ENCODE measurements around the gene PHF12.
"Not testable (repeated sequence)": the region's sequence is repeated elsewhere in the genome, so short reads cannot be mapped to it uniquely, and the experiment has no call there.

Gene PHF12

DNA sequence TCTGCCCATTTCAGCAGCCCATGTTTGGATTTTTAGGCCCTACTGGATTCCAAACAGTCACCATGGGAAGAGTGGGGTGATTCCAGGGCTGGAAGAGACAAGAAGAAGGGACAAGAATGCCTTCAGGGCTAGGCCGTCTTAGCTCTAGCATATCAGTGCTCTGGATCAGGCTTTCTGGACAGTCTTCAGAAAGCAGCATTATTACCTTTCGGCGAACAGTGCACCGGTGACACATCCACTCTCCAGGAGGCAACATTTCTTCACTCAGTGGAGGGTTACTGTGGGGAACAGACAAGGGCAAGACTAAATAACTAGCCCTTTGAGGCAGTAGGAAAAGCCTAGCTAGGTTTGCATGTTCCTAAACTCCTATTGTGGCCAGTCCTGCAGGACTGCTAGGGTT lies 24.5 kb downstream of the PHF12 start:
- DNase-seq: no peak

GRCh38 chr17:28926366-28926765 lies 25.0 kb downstream of the PHF12 start:
- no peak for DNase-seq

GRCh38 chr17:28925912-28926365 lies 25.4 kb downstream of the PHF12 start:
- DNase-seq: peak; percentile 88

DNA sequence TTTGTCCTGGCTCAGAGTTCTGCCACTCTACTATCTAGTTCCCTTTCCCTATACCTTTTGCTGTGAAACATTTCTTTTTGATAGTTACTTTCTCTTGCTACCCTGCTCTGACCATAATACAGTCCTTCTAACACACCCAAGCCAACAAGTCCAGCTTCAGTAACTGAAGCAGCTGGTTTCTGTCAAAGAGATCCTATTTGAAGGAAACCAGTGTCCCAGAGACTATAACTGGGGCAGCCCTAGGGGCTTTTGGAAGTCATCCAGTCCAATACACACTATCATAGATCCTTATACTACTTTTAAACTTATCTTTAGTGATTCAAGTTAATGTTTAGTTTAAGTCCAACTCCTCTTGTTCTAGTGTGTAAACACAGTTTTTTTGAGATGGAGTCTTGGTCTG lies 31.1 kb downstream of the PHF12 start:
- no peak for DNase-seq

DNA sequence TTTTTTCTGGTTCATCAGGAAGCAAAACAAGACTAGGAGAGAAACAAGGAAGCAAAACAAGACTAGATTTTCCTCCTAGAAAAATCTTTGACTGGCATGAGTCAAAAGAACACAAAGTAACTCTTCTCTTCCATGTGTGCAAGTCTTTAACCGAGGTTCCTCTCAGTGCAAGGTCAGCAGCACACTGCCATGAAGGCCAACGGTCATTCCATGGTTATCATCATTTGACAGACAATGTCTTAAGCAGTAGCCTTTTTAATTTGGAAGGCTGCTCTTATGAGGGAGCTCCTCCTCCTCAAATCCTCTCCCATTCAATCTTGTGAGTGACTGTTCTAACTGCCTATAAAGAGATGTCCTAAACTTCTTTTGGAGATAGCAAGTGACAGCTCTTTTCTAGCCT lies 33.0 kb downstream of the PHF12 start:
- no peak for DNase-seq

- DNase-seq: no peak
Measured at GRCh38 chr17:28917465-28917864, 33.9 kb downstream of the PHF12 start.

DNA sequence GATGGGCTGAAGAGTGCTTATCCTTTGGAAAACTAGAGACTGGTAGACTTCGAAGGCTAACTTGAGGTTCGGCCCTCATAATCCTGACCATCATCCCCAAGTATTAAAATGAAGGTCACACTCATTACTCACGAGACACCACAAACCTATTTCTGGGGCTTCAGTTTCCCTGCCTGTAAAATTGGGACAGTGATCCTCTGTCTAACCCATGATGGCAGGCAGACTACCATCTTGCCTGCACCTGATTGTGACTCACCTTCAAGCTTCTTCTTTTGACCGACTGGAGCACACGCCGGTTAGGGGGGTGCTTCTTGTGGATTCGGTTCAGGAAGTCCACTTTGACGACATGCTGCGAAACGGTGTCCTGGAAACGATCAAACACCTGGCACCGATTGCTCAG lies 34.3 kb downstream of the PHF12 start:
- no peak for DNase-seq

DNA sequence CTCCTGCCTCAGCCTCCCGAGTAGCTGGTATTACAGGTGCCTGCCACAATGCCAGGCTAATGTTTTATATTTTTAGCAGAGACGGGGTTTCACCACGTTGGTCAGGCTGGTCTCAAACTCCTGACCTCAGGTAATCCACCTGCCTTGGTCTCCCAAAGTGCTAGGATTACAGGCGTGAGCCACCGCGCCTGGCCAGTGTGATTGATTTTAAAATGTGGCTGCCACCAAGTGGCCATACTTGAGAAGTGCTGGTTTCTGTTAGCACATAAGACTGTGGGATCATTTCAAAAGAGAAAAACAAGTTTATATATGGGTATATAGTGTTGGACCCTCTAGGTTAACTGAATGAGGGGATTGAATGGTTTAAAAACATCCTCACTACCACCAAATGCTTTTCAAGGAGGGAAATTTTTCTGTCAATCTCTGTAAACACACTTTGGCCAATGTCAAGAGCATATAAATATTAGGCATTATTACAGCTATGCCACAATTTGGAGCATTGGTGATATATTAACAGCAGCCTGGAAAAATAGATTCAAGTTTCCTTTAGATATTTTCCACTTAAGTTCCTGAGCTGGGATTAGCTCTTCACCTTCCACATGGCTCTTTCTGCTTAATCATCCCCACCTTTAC lies 34.9 kb downstream of the PHF12 start:
- peak; percentile 28 for DNase-seq

- no peak for DNase-seq
Measured at GRCh38 chr17:28912938-28913333, 38.4 kb downstream of the PHF12 start.

GRCh38 chr17:28912281-28912937 lies 38.9 kb downstream of the PHF12 start:
- DNase-seq: no peak

DNA sequence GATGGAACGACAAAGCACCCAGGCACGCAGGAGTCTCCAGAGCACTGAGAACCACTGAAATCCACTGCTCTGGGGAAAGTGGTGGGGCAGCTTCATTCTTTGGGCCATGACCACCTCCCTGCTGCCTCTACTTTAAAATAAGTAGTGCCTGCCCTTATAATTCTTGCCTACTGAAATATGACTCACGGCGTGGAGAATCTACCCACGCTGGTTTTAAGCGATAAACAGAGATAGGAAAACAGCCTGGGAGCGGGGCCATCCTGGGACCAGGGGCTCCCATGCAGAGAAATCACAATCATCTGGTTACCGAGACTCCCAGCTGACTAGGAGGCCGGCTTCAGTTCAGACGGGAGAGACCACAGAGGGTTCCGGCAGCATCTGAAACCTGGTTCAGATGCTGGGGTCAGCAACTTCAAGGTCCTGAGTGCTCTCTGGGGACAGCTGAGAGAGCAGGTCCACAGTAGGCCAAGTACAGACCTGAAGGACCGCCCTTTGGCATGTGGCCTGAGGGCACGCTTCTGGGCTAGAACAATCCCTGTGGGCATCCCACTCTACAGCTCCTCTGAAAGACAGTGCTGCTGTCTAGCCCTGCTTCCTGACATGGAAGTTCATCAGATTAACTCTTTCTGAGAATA lies 39.8 kb downstream of the PHF12 start:
- no peak for DNase-seq

- DNase-seq: no peak
Measured at GRCh38 chr17:28910534-28910933, 40.8 kb downstream of the PHF12 start.

- peak; percentile 64 for DNase-seq
Measured at GRCh38 chr17:28908640-28909167, 42.6 kb downstream of the PHF12 start.

DNA sequence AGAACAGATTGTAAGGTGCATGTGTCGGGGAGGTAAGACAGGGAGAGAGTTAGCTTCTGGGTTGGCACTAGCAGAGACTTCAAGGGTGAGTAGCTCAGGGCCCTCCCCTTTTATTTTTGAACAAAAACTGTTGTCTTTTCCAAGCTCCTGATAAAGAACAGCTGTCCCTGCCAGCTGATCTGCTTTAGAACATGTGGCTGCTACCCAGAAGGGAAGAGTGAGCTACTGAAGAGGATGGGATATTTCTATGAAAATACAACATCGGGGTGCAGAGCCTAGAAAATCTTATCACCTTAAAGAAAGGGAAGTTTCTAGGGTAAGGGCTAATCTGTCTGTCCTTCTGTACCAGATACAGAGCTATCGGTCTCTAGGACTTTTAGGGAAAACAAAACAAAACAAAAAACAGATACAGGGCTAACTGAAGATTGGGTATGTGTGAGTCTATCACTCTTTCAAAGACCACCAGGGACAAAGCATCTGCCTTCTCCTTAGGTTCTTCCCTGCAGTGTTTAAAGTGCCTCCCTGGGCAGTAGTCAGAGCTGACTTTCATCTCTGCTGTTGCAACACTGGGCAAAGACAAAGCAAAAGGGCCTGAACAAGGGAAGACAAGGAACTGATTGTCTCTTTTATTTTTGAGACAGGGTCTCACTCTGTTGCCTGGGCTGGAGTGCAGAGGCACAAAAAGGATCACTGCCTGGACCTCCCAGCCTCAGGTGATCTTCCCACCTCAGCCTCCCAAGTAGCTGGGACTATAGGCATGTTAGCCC lies 43.4 kb downstream of the PHF12 start:
- DNase-seq: no peak

DNA sequence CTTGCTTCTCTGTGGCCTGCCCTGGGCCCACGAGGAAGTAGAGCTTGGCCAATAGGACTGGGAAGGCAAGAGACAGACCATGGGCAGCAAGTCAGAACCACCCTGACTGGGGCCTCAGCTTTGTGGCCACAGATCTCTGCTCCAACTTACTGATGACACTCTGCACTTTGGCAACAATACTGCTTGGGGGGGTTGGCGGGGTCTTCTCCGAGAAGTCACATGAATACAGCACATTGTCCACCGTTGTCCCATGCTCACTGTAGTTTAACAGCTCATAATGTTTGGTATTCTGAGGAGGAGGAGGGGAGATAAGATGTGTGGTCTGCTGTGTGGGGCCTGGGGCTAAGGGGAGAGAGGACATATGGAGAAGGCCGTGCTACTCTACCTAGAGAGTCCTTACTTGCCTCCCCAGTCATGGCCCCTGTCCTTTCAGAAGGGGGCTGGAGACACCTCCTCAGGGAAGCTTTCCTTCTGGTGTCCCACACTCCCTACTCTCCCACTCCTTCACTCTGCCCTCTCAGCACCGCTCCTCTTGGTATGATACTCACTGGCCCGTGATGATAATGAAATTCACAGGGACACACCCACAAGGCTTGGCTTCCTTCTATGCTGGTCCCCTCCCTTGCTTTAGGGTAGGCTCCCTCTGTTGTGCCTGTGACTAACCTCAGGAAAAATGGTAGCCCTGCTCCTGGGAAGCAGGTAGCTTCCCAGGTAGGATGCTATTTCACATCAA lies 44.4 kb downstream of the PHF12 start:
- DNase-seq: no peak

- no peak for DNase-seq
Measured at GRCh38 chr17:28906276-28906675, 45.0 kb downstream of the PHF12 start.

DNA sequence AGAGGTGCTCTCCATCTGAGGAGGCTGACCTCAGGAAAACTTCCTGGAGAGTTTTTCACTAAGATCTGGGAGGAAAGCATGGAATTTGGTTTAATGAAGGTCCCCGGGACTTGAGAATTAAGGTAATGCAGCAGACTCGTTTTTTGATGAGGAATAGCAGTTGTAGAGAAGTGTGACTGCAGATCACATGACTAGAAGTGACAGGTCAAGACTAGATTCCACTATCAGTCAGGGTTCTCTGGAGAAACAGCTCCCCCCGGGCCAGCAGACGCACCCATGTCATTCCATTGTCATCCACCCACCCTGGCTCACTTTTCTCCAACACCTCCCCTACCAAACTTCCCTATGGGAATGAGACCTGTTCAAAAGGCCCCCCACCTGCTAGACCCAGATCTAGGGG lies 46.5 kb downstream of the PHF12 start:
- no peak for DNase-seq

GRCh38 chr17:28903546-28903841 lies 47.8 kb downstream of the PHF12 start:
- not testable (repeated sequence) for DNase-seq

DNA sequence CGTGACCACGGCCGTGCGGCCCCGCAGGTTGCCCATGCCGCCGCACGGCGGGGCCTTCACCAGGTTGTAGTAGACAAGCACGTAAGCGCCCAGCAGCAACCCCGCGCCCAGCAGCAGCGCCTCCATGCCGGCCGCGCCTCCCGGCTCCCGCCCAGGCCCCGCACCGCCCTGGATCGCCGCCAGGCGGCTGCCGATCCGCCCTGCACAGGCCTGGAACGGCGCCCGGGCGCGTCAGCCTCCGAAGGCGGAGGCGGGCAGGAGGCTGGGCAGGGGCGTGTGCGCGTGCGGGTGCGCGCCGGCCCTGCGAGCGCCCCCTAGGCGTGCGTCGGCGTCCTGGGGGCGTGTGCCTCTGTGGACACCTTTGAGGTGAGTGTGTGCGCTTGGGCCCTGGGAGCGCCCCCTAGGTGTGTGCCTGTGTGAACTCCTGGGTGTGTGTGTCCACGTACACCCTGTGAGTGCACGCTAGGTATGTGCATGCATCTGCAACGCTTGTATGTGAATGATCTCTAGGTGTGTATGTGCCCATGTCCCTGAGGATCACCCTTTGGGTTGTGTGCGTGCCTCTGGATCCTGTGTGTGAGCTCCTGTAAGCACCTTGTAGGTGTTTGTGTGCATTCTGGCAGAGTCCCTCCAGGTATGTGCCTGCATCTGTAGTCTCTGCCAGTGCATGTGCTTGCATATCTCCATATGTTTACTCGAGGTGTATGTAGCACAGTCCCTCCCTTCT lies 48.3 kb downstream of the PHF12 start, which contains the start of gene DHRS13:
DHRS13 (minus strand) TSS at position 261 of the 727 bp plus-strand sequence; CDS start at position 126, 135 bp downstream.
- DNase-seq: peak; percentile 89

- DNase-seq: peak; percentile 21
Measured at GRCh38 chr17:28901866-28902818, 49.2 kb downstream of the PHF12 start.

Data from fibroblast of skin of right quadriceps (primary cell).